ENCODE data around the gene THAP7.
A peak's percentile ranks its signal among the peaks of the same experiment; 100 is the strongest.

Gene THAP7

GRCh38 chr22:20957102-20957682 lies 44.7 kb downstream of the THAP7 start:
- DNase-seq (ENCODE audit: extremely low read depth, insufficient read length), result no peak
- TF ChIP-seq, protein P1, sequence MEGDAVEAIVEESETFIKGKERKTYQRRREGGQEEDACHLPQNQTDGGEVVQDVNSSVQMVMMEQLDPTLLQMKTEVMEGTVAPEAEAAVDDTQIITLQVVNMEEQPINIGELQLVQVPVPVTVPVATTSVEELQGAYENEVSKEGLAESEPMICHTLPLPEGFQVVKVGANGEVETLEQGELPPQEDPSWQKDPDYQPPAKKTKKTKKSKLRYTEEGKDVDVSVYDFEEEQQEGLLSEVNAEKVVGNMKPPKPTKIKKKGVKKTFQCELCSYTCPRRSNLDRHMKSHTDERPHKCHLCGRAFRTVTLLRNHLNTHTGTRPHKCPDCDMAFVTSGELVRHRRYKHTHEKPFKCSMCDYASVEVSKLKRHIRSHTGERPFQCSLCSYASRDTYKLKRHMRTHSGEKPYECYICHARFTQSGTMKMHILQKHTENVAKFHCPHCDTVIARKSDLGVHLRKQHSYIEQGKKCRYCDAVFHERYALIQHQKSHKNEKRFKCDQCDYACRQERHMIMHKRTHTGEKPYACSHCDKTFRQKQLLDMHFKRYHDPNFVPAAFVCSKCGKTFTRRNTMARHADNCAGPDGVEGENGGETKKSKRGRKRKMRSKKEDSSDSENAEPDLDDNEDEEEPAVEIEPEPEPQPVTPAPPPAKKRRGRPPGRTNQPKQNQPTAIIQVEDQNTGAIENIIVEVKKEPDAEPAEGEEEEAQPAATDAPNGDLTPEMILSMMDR (IDR thresholded peaks at IDR 0.05; ENCODE audit: insufficient read depth, low read length, poor library complexity, severe bottlenecking), result no peak
- H3K36me3 ChIP-seq (ENCODE audit: control insufficient read depth, insufficient read depth, low read length), result peaks cover 9% of the 10 kb centered on the region
- H3K4me3 ChIP-seq (replicated peaks; ENCODE audit: low read depth, low read length), result peak overlapping the region; percentile 70
- H3K27me3 ChIP-seq (replicated peaks; ENCODE audit: control insufficient read depth, insufficient read depth, low read length), result no peaks in the 10 kb centered on the region

- TF ChIP-seq, protein P1 (IDR thresholded peaks at IDR 0.05; ENCODE audit: insufficient read depth, low read length, poor library complexity, severe bottlenecking), result no peak
- peak overlapping the region; percentile 70 for H3K4me3 ChIP-seq (replicated peaks; ENCODE audit: low read depth, low read length)
- no peaks in the 10 kb centered on the region for H3K27me3 ChIP-seq (replicated peaks; ENCODE audit: control insufficient read depth, insufficient read depth, low read length)
- no peak for DNase-seq (ENCODE audit: extremely low read depth, insufficient read length)
- H3K36me3 ChIP-seq (ENCODE audit: control insufficient read depth, insufficient read depth, low read length), result peaks cover 13% of the 10 kb centered on the region
Observed at GRCh38 chr22:20956258-20957101, 45.4 kb downstream of the THAP7 start.

DNA sequence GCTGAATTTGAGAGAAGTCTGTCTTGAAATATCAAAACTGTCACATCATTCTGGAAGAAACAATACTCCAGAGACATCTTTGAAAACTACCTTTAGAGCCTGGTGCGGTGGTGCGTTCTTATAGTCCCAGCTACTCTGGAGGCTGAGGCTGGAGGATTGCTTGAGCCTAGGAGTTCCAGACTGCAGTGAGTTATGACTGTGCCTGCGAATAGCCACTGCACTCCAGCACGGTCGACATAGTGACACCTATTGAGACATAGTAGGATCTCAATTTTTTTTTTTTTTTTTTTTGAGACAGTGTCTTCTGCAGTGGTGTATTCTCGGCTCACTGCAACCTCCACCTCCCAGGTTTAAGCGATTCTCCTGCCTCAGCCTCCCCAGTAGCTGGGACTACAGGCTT lies 46.4 kb downstream of the THAP7 start:
- peaks cover 20% of the 10 kb centered on the region for H3K36me3 ChIP-seq (ENCODE audit: control insufficient read depth, insufficient read depth, low read length)
- TF ChIP-seq, protein P1 (IDR thresholded peaks at IDR 0.05; ENCODE audit: insufficient read depth, low read length, poor library complexity, severe bottlenecking), result no peak
- DNase-seq (ENCODE audit: extremely low read depth, insufficient read length), result no peak
- no peak overlapping the region for H3K4me3 ChIP-seq (replicated peaks; ENCODE audit: low read depth, low read length)
- no peaks in the 10 kb centered on the region for H3K27me3 ChIP-seq (replicated peaks; ENCODE audit: control insufficient read depth, insufficient read depth, low read length)

- H3K4me3 ChIP-seq (replicated peaks; ENCODE audit: low read depth, low read length), result no peak overlapping the region
- peaks cover 25% of the 10 kb centered on the region for H3K36me3 ChIP-seq (ENCODE audit: control insufficient read depth, insufficient read depth, low read length)
- no peaks in the 10 kb centered on the region for H3K27me3 ChIP-seq (replicated peaks; ENCODE audit: control insufficient read depth, insufficient read depth, low read length)
- TF ChIP-seq, protein P1 (IDR thresholded peaks at IDR 0.05; ENCODE audit: insufficient read depth, low read length, poor library complexity, severe bottlenecking), result no peak
- no peak for DNase-seq (ENCODE audit: extremely low read depth, insufficient read length)
Observed at GRCh38 chr22:20953668-20954500, 48.0 kb downstream of the THAP7 start.

DNA sequence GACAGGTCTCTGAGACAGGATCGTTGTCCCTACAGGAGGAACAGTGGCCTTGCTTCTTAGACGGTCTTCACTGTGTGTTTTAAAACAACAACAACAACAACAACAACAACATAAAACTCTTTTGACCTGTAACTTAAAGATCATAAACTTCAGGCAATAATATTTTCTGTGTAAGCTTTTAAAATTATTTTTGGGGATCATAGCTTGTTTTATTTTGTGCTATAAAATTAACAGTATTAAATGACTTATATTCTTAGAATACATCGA lies 48.6 kb downstream of the THAP7 start:
- Histone ChIP-seq H3K4me3 (replicated peaks; ENCODE audit: low read depth, low read length) (no peak overlapping the region), H3K36me3 (ENCODE audit: control insufficient read depth, insufficient read depth, low read length) (peaks cover 25% of the 10 kb centered on the region), H3K27me3 (replicated peaks; ENCODE audit: control insufficient read depth, insufficient read depth, low read length) (no peaks in the 10 kb centered on the region)
- no peak for DNase-seq (ENCODE audit: extremely low read depth, insufficient read length)
- TF ChIP-seq, protein P1 (IDR thresholded peaks at IDR 0.05; ENCODE audit: insufficient read depth, low read length, poor library complexity, severe bottlenecking), result no peak

Data from GM06990 (cell line).